ENCODE data around the gene KRT31.
"Not testable (repeated sequence)": the region's sequence is repeated elsewhere in the genome, so short reads cannot be mapped to it uniquely, and the experiment has no call there.

KRT31 gene

GRCh38 chr17:41417127-41417526 is 19.7 kb upstream of the KRT31 start:
- DNase-seq = no peak

GRCh38 chr17:41416479-41416878 is 19.1 kb upstream of the KRT31 start:
- DNase-seq = no peak

- no peak for DNase-seq
Observed at GRCh38 chr17:41415833-41416335, 18.5 kb upstream of the KRT31 start.

- DNase-seq = no peak
Observed at GRCh38 chr17:41415411-41415810, 18.0 kb upstream of the KRT31 start.

GRCh38 chr17:41413982-41414381 is 16.6 kb upstream of the KRT31 start:
- DNase-seq = no peak

- no peak for DNase-seq
Observed at GRCh38 chr17:41413353-41413957, 16.0 kb upstream of the KRT31 start.

- no peak for DNase-seq
Observed at GRCh38 chr17:41411072-41411840, 13.8 kb upstream of the KRT31 start.

GRCh38 chr17:41407226-41407625 is 9.8 kb upstream of the KRT31 start:
- DNase-seq = no peak

GRCh38 chr17:41406205-41406604 is 8.8 kb upstream of the KRT31 start:
- no peak for DNase-seq

- DNase-seq = no peak
Observed at GRCh38 chr17:41404024-41404671, 6.7 kb upstream of the KRT31 start.

GRCh38 chr17:41403404-41404023 is 6.1 kb upstream of the KRT31 start:
- no peak for DNase-seq

- DNase-seq = no peak
Observed at GRCh38 chr17:41402161-41402560, 4.8 kb upstream of the KRT31 start.

- DNase-seq = no peak
Observed at GRCh38 chr17:41396340-41396739, 1.1 kb downstream of the KRT31 start.

GRCh38 chr17:41395611-41396010 is 1.8 kb downstream of the KRT31 start:
- no peak for DNase-seq

GRCh38 chr17:41395044-41395443 is 2.4 kb downstream of the KRT31 start:
- not testable (repeated sequence) for DNase-seq

GRCh38 chr17:41394254-41394996 is 3.0 kb downstream of the KRT31 start:
- DNase-seq = no peak

- DNase-seq = no peak
Observed at GRCh38 chr17:41393826-41394225, 3.6 kb downstream of the KRT31 start.

- no peak for DNase-seq
Observed at GRCh38 chr17:41393294-41393693, 4.1 kb downstream of the KRT31 start.

- DNase-seq = no peak
Observed at GRCh38 chr17:41392278-41392677, 5.1 kb downstream of the KRT31 start.

GRCh38 chr17:41391535-41391934 is 5.9 kb downstream of the KRT31 start:
- no peak for DNase-seq

- no peak for DNase-seq
Observed at GRCh38 chr17:41390411-41390938, 6.9 kb downstream of the KRT31 start.

GRCh38 chr17:41387670-41388069 is 9.7 kb downstream of the KRT31 start:
- DNase-seq = no peak
